ENCODE data around the gene CFAP157.

The CFAP157 gene

DNA sequence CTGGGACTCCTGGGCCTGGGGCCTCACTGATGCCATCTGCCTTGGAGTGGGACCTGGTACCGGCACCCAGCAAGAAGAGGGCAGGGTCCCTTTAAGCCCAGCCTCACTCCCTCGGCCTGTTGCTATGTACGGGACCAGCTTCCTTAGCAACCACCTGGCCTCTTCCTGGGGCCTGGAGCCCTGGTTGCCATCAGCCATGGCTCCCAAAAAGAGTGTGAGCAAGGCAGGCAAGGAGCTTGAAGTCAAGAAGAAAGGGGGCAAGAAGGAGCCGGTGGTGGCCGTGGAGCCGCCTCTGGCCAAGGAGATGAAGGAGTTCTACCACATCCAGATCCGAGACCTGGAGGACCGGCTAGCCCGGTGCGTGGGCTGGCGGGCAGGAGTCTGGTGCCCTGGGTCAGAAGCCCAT, at the start of gene CFAP157:
Gene CFAP157, plus strand, starts transcription at position 153 of the 406 bp plus-strand sequence. Its CDS starts 44 bp downstream, at position 197.
- no peak for DNase-seq

DNA sequence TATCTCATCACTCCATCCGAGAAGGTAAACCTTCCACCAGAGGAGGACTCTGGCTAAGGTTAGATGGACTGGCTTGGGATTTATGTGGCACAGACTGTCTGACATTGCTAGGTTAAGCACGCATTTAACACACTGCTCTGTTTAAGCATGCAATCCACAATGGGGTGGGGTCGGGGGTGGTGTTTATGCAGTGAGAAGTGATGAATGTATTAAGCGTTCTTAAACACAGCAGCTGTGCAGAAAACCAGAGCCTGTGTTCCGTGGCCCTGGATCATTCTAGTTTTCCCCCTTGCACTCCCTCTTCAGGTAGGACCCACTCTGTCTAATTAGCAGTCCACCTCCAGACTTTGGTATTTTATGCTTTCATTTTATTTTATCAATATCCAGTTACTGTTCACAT, 48.4 kb upstream of the CFAP157 start:
- no peak for DNase-seq

- DNase-seq, result no peak
Observed at GRCh38 chr9:127660886-127661741, 45.7 kb upstream of the CFAP157 start.

DNA sequence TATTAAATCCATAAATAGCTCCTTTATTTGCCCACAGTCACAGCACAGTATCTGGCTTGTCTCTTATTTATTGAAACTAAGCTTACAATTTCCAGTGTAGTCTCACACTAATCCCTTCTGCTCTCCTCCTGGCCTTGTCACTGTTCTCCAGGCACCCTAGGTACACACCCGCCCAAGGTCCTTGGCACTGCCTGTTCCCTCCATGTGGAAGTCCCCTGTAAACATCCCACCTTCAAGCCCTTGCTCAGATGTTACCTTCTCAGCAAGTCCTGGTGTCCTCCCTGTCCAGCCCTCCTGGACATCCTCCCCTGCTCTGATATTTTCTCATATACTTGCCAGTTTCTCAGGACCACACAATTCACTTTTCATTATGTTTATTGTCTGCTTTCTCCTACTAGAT, 44.2 kb upstream of the CFAP157 start:
- no peak for DNase-seq

DNA sequence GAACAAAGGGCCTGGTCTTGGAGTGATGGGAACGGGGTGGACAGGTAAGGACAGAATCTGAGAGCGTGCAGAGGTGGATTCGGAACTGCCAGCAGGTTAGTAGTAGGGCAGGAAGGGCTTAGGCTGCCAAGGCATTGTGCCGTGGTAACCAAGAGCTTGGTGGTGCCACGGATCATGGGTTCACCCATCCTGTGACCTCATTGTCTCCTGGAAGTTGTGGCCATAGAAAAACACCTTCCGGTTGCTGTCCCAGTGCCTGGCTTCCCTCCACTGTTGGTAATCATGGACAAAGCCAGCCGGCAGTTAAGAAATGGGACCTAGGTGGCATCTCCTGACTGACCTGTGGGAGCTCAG, 42.5 kb upstream of the CFAP157 start:
- no peak for DNase-seq

GRCh38 chr9:127664678-127665507, 41.9 kb upstream of the CFAP157 start:
- no peak for DNase-seq

DNA sequence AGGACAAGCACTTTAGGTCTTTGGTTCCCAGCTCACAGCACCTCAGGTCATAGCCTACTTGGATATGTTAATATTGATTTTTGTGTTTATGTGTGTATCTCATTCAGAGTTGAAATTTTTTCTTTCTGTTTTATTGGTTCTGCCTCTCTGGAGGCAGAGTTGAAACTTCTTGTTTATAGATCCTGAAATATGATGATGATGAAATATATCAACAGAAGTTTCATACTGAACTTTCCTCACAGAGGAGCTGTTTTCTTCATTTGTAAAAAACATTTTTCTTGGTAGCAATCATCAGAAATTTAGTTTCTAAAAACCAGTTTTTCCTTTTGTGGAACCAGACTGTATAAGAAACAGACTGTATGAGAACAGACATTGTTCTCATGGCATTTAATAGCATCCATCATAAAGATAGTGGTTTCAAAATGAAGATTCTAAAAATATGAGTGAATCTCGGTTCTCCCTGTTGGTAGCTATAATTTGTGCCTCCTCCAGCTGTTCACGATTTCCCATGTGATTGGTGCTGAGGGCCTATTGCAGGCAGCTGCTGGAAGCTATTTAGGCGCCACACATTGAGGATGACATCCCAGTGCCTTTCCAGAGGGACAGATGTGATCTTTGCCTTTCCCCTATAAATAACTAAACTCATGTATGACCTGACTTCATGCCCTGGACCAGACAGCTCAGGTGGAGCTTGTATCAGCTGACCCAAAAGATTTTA, 39.5 kb upstream of the CFAP157 start:
- no peak for DNase-seq

DNA sequence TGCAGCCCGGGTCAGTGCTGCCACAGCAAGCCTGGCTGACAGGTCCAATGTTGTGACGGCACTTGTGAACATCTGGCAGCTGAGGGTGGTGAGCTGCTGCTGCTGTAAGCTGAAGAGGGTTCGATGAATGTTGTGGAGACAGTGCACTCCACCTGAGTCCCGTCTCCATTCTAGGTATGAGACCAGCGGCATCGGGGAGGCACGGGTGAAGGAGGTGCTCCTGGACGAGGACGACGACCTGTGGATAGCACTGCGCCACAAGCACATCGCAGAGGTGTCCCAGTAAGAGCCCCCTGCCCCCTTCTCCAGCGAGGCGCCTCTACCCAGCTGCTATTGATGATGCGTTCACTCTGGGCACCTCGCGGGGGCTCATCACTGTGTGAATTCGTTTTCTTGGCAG, 38.9 kb upstream of the CFAP157 start:
- DNase-seq, result no peak

DNA sequence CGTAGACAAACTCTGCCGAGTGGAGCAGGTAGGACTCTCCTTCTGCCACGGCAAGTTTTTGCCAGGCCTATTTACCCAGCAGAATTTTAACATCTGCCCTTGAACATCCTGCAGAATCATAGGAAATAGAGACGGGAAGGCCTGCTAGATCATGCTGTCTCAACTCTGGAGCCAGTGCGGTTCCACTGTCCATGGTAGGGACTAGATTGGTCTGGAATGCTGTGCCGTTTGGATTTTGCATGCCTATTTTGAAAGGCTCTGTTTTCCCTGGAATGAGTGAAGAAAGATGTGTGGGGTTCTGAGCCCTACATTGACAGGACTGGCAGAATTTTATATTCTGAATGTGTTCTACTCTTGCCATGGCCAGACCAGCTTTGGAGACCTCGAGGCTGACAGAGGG, 33.6 kb upstream of the CFAP157 start:
- DNase-seq, result no peak

- DNase-seq, result no peak
Observed at GRCh38 chr9:127676638-127677037, 30.1 kb upstream of the CFAP157 start.

- DNase-seq, result no peak
Observed at GRCh38 chr9:127679506-127679905, 27.3 kb upstream of the CFAP157 start.

- DNase-seq, result no peak
Observed at GRCh38 chr9:127680226-127680625, 26.6 kb upstream of the CFAP157 start.

GRCh38 chr9:127680846-127681245, 25.9 kb upstream of the CFAP157 start:
- no peak for DNase-seq

- no peak for DNase-seq
Observed at GRCh38 chr9:127682351-127683136, 24.2 kb upstream of the CFAP157 start.

- DNase-seq, result no peak
Observed at GRCh38 chr9:127683723-127684122, 23.1 kb upstream of the CFAP157 start.

GRCh38 chr9:127684576-127684975, 22.2 kb upstream of the CFAP157 start:
- DNase-seq, result no peak

DNA sequence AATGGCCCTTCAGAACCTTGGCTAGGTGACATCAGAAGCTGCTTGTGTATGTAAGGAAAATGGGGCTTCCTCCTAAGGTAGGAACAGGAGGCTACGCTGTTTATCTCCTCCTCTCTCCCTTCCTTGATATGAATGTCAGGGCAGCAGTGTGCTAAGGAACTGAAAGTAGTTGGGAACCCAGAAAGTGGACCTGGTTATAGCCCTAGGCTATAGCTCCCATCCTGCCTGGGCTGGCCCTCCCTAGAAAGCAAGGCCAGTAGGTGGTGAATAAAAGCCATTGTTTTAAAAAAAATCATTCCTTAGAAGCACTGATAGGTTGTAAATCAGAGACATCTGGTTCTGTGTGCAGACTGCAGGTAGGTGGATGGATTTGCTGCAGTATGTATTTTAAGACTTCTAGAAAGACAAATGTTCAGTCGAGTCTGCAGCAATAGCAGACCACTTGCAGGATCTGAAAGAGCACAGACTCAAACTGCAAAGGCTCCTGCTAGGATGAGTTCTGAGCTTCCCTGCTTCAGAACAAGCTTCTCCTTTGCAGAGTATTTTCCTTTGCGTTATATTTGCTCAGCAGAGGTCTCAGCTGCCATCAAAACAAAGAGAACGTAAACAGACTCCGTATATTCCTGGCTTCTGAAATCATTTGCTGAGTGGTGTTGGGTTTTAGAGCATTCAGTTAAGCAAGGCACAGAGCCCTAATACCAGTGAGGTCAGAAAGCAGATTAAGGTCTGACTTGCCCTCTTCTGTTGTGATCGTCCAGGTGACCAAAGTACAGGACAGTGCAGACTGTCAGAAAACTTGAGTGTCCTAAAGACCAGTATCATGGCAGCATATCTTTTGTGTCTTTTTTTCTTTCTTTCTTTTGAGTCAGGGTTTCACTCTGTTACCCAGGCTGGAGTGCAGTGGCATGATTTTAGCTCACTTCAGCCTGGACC, 20.1 kb upstream of the CFAP157 start:
- DNase-seq, result no peak

DNA sequence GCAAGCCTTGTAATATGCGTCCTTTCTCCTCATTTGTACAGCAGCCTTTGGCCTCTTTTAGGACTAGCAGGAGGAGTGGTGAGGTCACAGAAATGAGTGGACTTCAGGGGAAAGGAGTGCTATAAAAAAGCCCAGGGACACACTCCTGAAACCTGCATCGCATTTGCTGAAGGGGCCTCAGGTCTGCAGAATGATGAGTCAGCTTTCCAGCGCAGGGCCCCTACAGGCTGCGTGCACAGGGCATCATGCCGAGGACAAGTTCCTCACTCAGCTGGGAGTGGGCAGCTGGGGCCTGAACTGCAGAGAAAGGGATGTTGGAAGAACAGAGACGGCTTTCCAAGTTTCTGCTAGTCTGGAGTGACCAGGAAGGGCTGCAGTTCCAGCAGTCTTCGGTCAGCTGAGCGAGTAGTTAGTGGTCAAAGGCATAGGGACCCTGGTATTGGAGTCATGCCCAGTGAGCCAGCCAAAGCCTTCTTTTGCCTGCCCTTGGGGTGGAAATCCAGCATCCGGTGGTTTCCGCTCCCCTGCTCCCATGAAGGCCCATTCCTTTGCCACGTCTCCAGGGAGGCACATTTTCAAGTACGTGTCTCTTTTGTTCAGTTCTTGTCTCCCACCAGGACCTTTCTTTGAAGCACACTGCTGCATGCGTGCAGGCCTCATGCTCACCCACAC, 17.3 kb upstream of the CFAP157 start:
- DNase-seq, result no peak

DNA sequence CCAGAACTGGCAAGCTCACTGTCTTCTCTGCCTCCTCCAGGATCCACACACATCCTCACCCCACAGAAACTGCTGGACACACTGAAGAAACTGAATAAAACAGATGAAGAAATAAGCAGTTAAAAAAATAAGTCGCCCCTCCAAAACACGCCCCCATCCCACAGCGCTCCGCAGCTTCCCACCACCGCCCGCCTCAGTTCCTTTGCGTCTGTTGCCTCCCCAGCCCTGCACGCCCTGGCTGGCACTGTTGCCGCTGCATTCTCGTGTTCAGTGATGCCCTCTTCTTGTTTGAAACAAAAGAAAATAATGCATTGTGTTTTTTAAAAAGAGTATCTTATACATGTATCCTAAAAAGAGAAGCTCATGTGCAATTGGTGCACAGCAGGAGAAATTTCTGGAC, 16.1 kb upstream of the CFAP157 start:
- DNase-seq, result no peak

- DNase-seq, result no peak
Observed at GRCh38 chr9:127692071-127692470, 14.7 kb upstream of the CFAP157 start.

GRCh38 chr9:127693143-127693542, 13.6 kb upstream of the CFAP157 start:
- DNase-seq, result no peak

Measured in activated CD4-positive, alpha-beta T cell treated with anti-CD3 and anti-CD28 coated beads for 48 hours (primary cell).